Endothelial cell (in vitro differentiated cells): ENCODE measurements around the gene C1orf167. TPM values are rescaled to one million over a fixed set of nuclear protein-coding genes. Genes with fewer than 3 reads are reported as not detected.

Experiments
- DNase-seq: peaks from one replicate; pipeline ENCODE4 v3.0.0; 2021; ENCODE audit warnings: low spot score
- H3K27ac Mint-ChIP-seq: one replicate; pipeline ENCODE4 v1.8.0; 2021; ENCODE audit warnings: mixed read lengths, inconsistent platforms; ENCODE audit not compliant: unreplicated experiment
- H3K27me3 Mint-ChIP-seq: one replicate; pipeline ENCODE4 v1.8.0; 2021; ENCODE audit warnings: mild to moderate bottlenecking, moderate library complexity, mixed read lengths, inconsistent platforms; ENCODE audit not compliant: unreplicated experiment
- H3K36me3 Mint-ChIP-seq: one replicate; pipeline ENCODE4 v1.8.0; 2021; ENCODE audit warnings: mild to moderate bottlenecking, low read depth, mixed read lengths, inconsistent platforms; ENCODE audit not compliant: unreplicated experiment
- H3K4me1 Mint-ChIP-seq: one replicate; pipeline ENCODE4 v1.8.0; 2021; ENCODE audit warnings: mild to moderate bottlenecking, mixed read lengths, inconsistent platforms; ENCODE audit not compliant: unreplicated experiment
- H3K4me3 Mint-ChIP-seq: one replicate; pipeline ENCODE4 v1.8.0; 2021; ENCODE audit warnings: mild to moderate bottlenecking, mixed read lengths, inconsistent platforms; ENCODE audit not compliant: unreplicated experiment
- H3K9me3 Mint-ChIP-seq: one replicate; pipeline ENCODE4 v1.8.0; 2021; ENCODE audit warnings: mixed read lengths, inconsistent platforms; ENCODE audit not compliant: unreplicated experiment
- CTCF ChIP-seq: fragments of 200-600 bp; sonication (generic); IDR thresholded peaks from one replicate; pipeline ENCODE4 v1.5.0; 2021; ENCODE audit warnings: antibody characterized with exemption; ENCODE audit not compliant: unreplicated experiment
- total RNA-seq: library from RNA; stranded (reverse); fragmentation: NEBNext Ultra II Directional; extraction: Animal tissue kit (Norgen Biotek cat#: 25700); gene quantifications from one replicate; pipeline ENCODE4 v1.2.1, GENCODE V29; 2021; ENCODE audit not compliant: unreplicated experiment

The C1orf167 gene
- total RNA-seq, 1 donor from 2014 or later, result 0.44 TPM

- no peak for TF ChIP-seq CTCF
- Mint-ChIP-seq H3K9me3 (no peaks in the 10 kb centered on the region), H3K27ac (no peak overlapping the region), H3K27me3 (peaks cover 8% of the 10 kb centered on the region), H3K4me1 (peaks cover 7% of the 10 kb centered on the region), H3K4me3 (no peak overlapping the region), H3K36me3 (no peaks in the 10 kb centered on the region)
- no peak for DNase-seq
These were observed 9.5 kb upstream of the C1orf167 start for GRCh38 chr1:11752359-11753088.

- Mint-ChIP-seq H3K27me3 (peaks cover 10% of the 10 kb centered on the region), H3K4me3 (no peak overlapping the region), H3K36me3 (no peaks in the 10 kb centered on the region), H3K4me1 (peaks cover 7% of the 10 kb centered on the region), H3K9me3 (no peaks in the 10 kb centered on the region), H3K27ac (peak overlapping the region; percentile 24)
- no peak for DNase-seq
- TF ChIP-seq CTCF, result no peak
These were observed 8.3 kb upstream of the C1orf167 start for GRCh38 chr1:11753555-11754208.

GRCh38 chr1:11757047-11757446 lies 4.9 kb upstream of the C1orf167 start:
- Mint-ChIP-seq H3K4me1 (peaks cover 7% of the 10 kb centered on the region), H3K27me3 (peaks cover 14% of the 10 kb centered on the region), H3K4me3 (no peak overlapping the region), H3K36me3 (no peaks in the 10 kb centered on the region), H3K9me3 (no peaks in the 10 kb centered on the region), H3K27ac (no peak overlapping the region)
- TF ChIP-seq CTCF, result no peak
- no peak for DNase-seq

- H3K4me3 Mint-ChIP-seq, result no peak overlapping the region
- no peak for DNase-seq
- H3K36me3 Mint-ChIP-seq, result no peaks in the 10 kb centered on the region
- no peak for TF ChIP-seq CTCF
- H3K4me1 Mint-ChIP-seq, result no peaks in the 10 kb centered on the region
- H3K27me3 Mint-ChIP-seq, result peaks cover 24% of the 10 kb centered on the region
- no peaks in the 10 kb centered on the region for H3K9me3 Mint-ChIP-seq
- H3K27ac Mint-ChIP-seq, result no peak overlapping the region
These were observed 2.2 kb upstream of the C1orf167 start for GRCh38 chr1:11759791-11760190.

- H3K9me3 Mint-ChIP-seq, result no peaks in the 10 kb centered on the region
- H3K27me3 Mint-ChIP-seq, result peaks cover 24% of the 10 kb centered on the region
- no peak for TF ChIP-seq CTCF
- H3K4me1 Mint-ChIP-seq, result no peaks in the 10 kb centered on the region
- H3K4me3 Mint-ChIP-seq, result no peak overlapping the region
- DNase-seq, result no peak
- H3K27ac Mint-ChIP-seq, result no peak overlapping the region
- no peaks in the 10 kb centered on the region for H3K36me3 Mint-ChIP-seq
These were observed 708 bp upstream of the C1orf167 start for GRCh38 chr1:11761285-11761684.
